Brain pericyte (primary cell): ENCODE data around the gene ANKRD10.

Experiments
- DNase-seq: peaks from one replicate; pipeline ENCODE4 v3.0.0-alpha.2; 2012; ENCODE audit warnings: low read depth, low spot score

ANKRD10 gene

GRCh38 chr13:110831437-110832204 is 83.2 kb downstream of the ANKRD10 start:
- DNase-seq = no peak

- no peak for DNase-seq
These were observed 84.0 kb downstream of the ANKRD10 start for GRCh38 chr13:110830800-110831371.

GRCh38 chr13:110830331-110830730 is 84.5 kb downstream of the ANKRD10 start:
- DNase-seq = no peak

- DNase-seq = no peak
These were observed 85.4 kb downstream of the ANKRD10 start for GRCh38 chr13:110829486-110829885.

GRCh38 chr13:110828705-110829104 is 86.2 kb downstream of the ANKRD10 start:
- no peak for DNase-seq
